GM12874 (cell line): Measurements from ENCODE around the gene CORO7.

Experiments
- TF ChIP-seq, protein P1 (sequence below): IDR thresholded peaks from 2 replicates; pipeline ENCODE4 v1.5.1; 2011; ENCODE audit warnings: low read depth, mild to moderate bottlenecking, control low read depth, low read length, moderate library complexity; ENCODE audit not compliant: insufficient read depth

Gene CORO7

DNA sequence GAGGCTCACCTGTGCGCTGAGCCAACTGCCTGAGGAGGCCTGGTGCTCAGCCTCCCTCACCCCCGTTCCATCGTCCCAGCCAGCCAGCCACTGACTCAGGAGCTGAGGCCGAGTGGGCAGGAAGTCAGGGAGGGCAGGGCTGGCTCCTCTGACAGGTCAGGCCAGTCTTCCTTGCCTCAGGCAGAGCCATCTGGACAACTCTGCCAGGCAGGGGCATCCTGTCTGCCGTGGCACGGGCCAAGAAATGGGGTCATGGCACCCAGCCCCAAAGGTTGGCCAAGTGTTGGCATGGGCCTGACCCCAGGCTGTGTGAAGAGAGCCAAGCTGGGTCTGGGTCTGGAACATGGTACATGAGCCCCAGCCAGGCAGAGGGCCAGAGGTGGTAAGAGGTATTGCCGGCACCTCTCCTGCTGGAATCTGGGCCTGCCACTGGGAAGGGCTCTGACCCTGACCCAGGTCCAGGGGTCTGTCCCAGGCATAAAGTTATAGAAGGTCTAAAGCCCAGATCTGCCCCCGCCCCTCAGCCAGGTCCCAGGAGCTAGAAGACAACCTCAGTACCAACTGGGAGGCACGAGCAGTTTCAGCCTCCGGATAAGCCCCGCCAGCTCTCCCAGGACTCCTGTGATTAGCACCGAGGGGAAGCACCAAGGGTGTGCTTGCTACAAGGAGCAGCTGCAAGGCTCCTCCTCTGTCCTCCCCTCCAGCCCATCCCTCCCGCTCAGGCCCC is 47.2 kb downstream of the CORO7 start:
- TF ChIP-seq, protein P1, sequence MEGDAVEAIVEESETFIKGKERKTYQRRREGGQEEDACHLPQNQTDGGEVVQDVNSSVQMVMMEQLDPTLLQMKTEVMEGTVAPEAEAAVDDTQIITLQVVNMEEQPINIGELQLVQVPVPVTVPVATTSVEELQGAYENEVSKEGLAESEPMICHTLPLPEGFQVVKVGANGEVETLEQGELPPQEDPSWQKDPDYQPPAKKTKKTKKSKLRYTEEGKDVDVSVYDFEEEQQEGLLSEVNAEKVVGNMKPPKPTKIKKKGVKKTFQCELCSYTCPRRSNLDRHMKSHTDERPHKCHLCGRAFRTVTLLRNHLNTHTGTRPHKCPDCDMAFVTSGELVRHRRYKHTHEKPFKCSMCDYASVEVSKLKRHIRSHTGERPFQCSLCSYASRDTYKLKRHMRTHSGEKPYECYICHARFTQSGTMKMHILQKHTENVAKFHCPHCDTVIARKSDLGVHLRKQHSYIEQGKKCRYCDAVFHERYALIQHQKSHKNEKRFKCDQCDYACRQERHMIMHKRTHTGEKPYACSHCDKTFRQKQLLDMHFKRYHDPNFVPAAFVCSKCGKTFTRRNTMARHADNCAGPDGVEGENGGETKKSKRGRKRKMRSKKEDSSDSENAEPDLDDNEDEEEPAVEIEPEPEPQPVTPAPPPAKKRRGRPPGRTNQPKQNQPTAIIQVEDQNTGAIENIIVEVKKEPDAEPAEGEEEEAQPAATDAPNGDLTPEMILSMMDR, result no peak

DNA sequence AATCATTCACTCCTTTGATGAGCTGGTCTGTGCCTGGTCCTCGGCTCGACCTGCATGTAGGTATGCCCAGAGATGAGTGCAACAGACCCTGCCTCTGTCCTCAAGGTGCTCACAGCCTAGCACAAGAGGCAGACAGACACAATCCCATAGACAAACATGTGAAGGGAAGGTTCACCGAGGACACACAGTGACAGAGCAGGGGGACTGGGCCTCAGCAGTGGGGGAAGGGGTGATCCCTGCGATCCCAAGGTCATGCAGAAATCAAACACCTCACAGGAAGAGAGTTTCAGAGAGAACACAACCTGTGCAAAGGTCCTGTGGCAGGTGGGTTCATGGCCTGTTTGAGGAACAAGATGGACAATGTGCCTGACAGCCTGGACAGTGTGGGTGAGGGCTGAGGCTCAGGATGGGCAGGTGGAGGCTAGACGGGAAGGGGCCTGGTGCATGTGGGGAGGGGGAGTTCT is 49.0 kb downstream of the CORO7 start:
- TF ChIP-seq, protein P1, result no peak

DNA sequence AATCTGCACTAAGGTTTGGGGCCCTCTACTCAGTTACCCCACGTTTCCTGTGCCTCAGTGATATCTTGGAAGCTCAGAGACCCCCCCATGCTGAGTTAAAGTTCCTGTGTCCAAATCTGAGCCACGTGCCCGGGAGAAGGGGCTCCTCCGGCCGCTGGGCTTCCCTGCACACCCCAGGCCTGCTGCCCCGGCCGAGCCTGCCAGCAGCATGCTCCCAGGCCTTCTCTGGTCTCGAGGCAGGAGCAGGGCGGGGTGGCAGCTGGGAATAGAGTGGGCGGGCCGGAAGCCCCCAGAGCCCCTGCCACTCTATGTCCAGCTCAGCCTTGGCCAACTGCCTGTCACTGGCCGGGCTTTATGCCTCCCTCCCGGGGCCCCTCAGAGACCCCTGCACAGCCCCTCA is 50.4 kb downstream of the CORO7 start:
- TF ChIP-seq, protein P1, result no peak

DNA sequence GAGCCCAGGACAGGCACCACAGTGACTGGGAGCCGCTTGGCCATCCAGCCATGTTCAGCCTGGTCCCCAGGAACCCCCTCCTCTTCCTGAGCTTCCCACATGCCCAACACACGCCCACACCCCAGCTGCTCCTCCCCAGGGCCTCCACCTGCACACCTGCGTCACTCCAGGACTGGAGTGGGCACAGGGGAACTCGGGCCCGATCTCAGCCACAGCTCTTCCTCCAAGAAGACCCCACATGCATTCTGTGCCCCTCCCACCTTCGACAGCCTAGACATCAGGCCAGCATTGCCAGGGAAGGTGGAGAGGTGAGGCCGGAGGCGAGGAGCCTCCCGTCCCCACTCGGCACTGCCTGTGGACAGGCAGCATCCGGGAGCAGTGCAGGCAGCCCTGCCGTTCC is 50.8 kb downstream of the CORO7 start:
- TF ChIP-seq, protein P1, result no peak

DNA sequence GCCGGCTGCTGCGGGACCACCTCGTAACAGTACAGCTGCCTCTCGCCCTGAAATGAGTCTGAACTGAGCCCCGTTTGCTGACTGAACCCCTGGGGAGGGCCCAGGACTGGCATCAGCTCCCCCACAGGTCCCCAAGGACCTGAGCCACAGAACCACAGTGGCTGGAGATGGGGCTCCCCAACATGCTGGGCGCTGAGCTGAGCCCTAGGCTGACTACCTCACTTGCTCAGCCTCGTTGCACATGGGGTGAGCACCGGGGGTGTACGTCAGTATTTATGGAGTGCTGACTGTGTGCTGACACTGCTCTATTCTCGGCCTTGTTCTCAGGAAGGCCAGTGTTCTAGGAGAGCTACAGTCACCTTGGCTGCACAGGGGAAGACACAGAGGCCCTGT is 51.4 kb downstream of the CORO7 start:
- TF ChIP-seq, protein P1, result no peak

DNA sequence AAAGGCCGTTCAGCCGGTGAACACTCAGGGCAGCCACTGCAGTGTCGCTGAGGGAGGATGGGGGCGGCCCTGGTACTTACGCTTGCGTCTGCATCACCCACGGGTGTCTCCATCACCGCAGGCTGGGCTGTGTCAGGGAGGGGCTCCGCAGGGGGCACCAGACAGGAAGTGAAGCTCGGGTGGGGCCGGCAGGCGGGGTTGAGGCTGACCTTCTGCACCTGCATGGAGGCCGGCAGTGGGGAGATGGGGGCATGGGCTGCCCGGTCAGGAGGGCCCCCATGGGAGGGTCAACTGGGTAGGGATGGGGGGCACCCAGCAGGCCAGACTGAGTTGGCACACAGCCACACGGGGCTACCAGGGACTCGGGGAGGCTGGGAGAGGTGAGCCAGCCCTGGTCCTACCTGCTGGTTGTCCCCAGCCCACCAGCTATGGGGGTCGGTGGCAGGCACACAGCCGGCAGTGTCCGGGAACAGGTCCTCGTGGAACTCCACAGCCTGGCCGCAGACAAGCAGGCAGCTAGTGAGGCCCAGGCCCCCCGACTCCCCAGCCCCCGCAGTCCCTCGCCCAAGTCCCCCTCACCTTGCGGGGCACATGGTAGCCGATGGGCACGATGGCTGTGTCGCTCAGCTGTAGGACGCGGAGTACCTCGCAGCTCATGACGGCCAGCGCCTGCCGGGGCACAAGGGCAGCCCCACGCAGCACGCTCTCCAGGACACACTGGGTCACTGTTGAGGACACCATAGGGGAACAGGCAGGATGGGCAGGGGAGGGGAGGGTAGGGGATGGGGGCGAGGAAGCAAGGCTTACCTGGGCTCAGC is 52.0 kb downstream of the CORO7 start:
- TF ChIP-seq, protein P1, result no peak

GRCh38 chr16:4362476-4363135 is 53.8 kb downstream of the CORO7 start:
- TF ChIP-seq, protein P1, result no peak
